Measurements from ENCODE around the gene SHISA2.

- TF ChIP-seq, protein P1, sequence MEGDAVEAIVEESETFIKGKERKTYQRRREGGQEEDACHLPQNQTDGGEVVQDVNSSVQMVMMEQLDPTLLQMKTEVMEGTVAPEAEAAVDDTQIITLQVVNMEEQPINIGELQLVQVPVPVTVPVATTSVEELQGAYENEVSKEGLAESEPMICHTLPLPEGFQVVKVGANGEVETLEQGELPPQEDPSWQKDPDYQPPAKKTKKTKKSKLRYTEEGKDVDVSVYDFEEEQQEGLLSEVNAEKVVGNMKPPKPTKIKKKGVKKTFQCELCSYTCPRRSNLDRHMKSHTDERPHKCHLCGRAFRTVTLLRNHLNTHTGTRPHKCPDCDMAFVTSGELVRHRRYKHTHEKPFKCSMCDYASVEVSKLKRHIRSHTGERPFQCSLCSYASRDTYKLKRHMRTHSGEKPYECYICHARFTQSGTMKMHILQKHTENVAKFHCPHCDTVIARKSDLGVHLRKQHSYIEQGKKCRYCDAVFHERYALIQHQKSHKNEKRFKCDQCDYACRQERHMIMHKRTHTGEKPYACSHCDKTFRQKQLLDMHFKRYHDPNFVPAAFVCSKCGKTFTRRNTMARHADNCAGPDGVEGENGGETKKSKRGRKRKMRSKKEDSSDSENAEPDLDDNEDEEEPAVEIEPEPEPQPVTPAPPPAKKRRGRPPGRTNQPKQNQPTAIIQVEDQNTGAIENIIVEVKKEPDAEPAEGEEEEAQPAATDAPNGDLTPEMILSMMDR (conservative IDR thresholded peaks at IDR 0.05) = no peak
- no peak for TF ChIP-seq EZH2 (IDR thresholded peaks at IDR 0.05; ENCODE audit: low read depth)
Measured at GRCh38 chr13:26022538-26023292, 29.1 kb downstream of the SHISA2 start.

Measured in PC-9 (cell line).